Measurements from ENCODE around the gene FKBP9. TPM values are rescaled to one million over a fixed set of nuclear protein-coding genes. Genes with fewer than 3 reads are reported as not detected.
"Not testable (repeated sequence)": the region's sequence is repeated elsewhere in the genome, so short reads cannot be mapped to it uniquely, and the experiment has no call there.

FKBP9 gene
- polyA plus RNA-seq, 2 of the 4 experiments (the other 2 are of a cell fraction), result 112 to 140 TPM

DNA sequence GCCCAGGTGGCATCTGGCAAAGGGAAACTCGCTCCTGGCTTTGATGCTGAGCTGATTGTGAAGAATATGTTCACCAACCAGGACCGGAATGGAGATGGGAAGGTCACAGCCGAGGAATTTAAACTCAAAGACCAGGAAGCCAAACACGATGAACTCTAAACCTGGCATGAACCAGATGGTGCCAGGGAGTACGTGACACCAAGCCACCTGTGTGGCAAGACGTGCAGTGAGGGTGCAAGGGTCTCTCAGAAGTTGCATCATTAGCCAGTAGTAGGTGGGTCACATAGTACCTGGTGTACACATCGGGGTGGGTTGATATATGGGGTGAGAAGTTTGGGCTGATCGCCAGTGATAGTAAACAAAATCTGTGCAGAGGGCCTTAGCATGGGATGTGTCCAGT is 48.0 kb downstream of the FKBP9 start:
- H3K9me3 ChIP-seq; POLR2A ChIA-PET; H3K4me1 ChIP-seq; H3K4me2 ChIP-seq; H3K4me3 ChIP-seq; DNase-seq (ENCODE audit: low read depth in 1 of 2, low spot score in 1 of 2); ATAC-seq; H3K27ac ChIP-seq; FAIRE-seq: not testable (repeated sequence)
- WGBS (ENCODE audit: missing lambda C conversion rate), result 87% methylated on average over 8 of the region's 8 CpGs
- CTCF ChIA-PET, result interaction anchor here (0.7 kb wide), 1 partner anchor 42 kb away, joined by 3 read pairs; no protein-coding TSS in a partner anchor

DNA sequence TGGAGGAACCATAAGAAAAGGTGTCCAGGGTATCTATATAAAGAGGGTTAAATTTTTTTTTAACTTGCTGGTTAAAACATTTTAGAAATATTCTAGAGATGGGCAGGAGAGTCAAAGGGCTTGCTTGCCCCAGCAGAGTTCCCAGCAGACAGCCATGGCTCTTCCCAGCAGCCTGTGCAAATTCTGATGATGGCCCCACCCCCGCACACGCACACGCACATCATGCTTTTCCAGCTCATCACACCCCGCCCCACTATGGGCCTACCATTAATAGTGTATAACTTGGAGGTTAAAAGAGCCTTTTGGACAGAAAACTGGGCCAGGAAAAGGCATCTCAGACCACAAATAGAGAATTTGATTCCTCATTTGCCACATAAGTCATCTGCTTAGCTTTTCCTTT is 48.5 kb downstream of the FKBP9 start:
- H3K9me3 ChIP-seq; FAIRE-seq; H3K27ac ChIP-seq; H3K4me1 ChIP-seq; H3K4me3 ChIP-seq; ATAC-seq; POLR2A ChIA-PET; H3K4me2 ChIP-seq; DNase-seq (ENCODE audit: low read depth in 1 of 2, low spot score in 1 of 2): not testable (repeated sequence)
- CTCF ChIA-PET, result interaction anchor here (0.7 kb wide), 1 partner anchor 41 kb away, joined by 3 read pairs; no protein-coding TSS in a partner anchor
- WGBS (ENCODE audit: missing lambda C conversion rate), result 93% methylated on average over 4 of the region's 4 CpGs

DNA sequence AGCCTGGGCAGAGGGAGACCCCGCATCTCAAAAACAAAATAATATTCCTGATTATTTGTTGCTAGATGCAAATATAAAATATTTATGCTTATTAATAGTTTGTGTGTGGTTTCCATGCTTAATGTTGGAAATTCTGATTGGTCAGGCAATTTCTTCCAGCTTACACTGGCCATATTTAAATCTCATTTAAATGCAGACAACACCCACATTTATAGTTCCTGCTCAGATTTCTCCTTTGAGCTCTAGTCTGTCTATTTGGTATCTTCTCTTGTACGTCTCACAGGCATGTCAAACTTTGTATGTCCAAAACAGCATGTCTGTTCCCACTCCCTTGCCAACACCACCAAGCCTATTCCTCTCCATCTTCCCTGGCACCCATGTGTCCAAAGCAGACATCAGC is 52.5 kb downstream of the FKBP9 start:
- Histone ChIP-seq H3K4me1 (no peaks in the 10 kb centered on the region), H3K9me3 (no peaks in the 10 kb centered on the region), H3K4me2 (no peak overlapping the region), H3K4me3 (no peak overlapping the region), H3K27ac (no peak overlapping the region)
- DNase-seq (ENCODE audit: low read depth in 1 of 2, low spot score in 1 of 2) (no peak), ATAC-seq (no peak), FAIRE-seq (no peak)
- CTCF ChIA-PET, result interaction anchor here (1.0 to 1.1 kb wide), 2 partner anchors 10 to 39 kb away, joined by 3 read pairs; no protein-coding TSS in a partner anchor
- POLR2A ChIA-PET, result no interaction called here
- TF ChIP-seq, protein P1, sequence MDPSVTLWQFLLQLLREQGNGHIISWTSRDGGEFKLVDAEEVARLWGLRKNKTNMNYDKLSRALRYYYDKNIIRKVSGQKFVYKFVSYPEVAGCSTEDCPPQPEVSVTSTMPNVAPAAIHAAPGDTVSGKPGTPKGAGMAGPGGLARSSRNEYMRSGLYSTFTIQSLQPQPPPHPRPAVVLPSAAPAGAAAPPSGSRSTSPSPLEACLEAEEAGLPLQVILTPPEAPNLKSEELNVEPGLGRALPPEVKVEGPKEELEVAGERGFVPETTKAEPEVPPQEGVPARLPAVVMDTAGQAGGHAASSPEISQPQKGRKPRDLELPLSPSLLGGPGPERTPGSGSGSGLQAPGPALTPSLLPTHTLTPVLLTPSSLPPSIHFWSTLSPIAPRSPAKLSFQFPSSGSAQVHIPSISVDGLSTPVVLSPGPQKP (IDR thresholded peaks at IDR 0.05; ENCODE audit: low read depth, low read length), result no peak
- TF ChIP-seq, protein P2, sequence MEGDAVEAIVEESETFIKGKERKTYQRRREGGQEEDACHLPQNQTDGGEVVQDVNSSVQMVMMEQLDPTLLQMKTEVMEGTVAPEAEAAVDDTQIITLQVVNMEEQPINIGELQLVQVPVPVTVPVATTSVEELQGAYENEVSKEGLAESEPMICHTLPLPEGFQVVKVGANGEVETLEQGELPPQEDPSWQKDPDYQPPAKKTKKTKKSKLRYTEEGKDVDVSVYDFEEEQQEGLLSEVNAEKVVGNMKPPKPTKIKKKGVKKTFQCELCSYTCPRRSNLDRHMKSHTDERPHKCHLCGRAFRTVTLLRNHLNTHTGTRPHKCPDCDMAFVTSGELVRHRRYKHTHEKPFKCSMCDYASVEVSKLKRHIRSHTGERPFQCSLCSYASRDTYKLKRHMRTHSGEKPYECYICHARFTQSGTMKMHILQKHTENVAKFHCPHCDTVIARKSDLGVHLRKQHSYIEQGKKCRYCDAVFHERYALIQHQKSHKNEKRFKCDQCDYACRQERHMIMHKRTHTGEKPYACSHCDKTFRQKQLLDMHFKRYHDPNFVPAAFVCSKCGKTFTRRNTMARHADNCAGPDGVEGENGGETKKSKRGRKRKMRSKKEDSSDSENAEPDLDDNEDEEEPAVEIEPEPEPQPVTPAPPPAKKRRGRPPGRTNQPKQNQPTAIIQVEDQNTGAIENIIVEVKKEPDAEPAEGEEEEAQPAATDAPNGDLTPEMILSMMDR (IDR thresholded peaks at IDR 0.05), result no peak
- no peak for TF ChIP-seq NR3C1 (IDR thresholded peaks at IDR 0.05)
- no peak for TF ChIP-seq JUN (IDR thresholded peaks at IDR 0.05)
- TF ChIP-seq, protein P3, sequence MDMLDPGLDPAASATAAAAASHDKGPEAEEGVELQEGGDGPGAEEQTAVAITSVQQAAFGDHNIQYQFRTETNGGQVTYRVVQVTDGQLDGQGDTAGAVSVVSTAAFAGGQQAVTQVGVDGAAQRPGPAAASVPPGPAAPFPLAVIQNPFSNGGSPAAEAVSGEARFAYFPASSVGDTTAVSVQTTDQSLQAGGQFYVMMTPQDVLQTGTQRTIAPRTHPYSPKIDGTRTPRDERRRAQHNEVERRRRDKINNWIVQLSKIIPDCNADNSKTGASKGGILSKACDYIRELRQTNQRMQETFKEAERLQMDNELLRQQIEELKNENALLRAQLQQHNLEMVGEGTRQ (IDR thresholded peaks at IDR 0.05), result no peak
- no peak for TF ChIP-seq POLR2AphosphoS2 (conservative IDR thresholded peaks at IDR 0.05; ENCODE audit: low read length)
- TF ChIP-seq, protein P4, sequence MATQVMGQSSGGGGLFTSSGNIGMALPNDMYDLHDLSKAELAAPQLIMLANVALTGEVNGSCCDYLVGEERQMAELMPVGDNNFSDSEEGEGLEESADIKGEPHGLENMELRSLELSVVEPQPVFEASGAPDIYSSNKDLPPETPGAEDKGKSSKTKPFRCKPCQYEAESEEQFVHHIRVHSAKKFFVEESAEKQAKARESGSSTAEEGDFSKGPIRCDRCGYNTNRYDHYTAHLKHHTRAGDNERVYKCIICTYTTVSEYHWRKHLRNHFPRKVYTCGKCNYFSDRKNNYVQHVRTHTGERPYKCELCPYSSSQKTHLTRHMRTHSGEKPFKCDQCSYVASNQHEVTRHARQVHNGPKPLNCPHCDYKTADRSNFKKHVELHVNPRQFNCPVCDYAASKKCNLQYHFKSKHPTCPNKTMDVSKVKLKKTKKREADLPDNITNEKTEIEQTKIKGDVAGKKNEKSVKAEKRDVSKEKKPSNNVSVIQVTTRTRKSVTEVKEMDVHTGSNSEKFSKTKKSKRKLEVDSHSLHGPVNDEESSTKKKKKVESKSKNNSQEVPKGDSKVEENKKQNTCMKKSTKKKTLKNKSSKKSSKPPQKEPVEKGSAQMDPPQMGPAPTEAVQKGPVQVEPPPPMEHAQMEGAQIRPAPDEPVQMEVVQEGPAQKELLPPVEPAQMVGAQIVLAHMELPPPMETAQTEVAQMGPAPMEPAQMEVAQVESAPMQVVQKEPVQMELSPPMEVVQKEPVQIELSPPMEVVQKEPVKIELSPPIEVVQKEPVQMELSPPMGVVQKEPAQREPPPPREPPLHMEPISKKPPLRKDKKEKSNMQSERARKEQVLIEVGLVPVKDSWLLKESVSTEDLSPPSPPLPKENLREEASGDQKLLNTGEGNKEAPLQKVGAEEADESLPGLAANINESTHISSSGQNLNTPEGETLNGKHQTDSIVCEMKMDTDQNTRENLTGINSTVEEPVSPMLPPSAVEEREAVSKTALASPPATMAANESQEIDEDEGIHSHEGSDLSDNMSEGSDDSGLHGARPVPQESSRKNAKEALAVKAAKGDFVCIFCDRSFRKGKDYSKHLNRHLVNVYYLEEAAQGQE (IDR thresholded peaks at IDR 0.05), result no peak
- no peak for TF ChIP-seq HEYL (CRISPR knock-in tag; IDR thresholded peaks at IDR 0.05)
- no peak for TF ChIP-seq ZFP36 (IDR thresholded peaks at IDR 0.05; ENCODE audit: borderline replicate concordance, partially characterized antibody)
- TF ChIP-seq GATA3 (IDR thresholded peaks at IDR 0.05; ENCODE audit: borderline replicate concordance), result no peak
- no peak for TF ChIP-seq RNF2 (IDR thresholded peaks at IDR 0.05; ENCODE audit: borderline replicate concordance, low read depth)
- TF ChIP-seq POLR2A (IDR thresholded peaks at IDR 0.05; ENCODE audit: low read length), result no peak
- TF ChIP-seq RFX5 (IDR thresholded peaks at IDR 0.05), result no peak
- TF ChIP-seq, protein P5, sequence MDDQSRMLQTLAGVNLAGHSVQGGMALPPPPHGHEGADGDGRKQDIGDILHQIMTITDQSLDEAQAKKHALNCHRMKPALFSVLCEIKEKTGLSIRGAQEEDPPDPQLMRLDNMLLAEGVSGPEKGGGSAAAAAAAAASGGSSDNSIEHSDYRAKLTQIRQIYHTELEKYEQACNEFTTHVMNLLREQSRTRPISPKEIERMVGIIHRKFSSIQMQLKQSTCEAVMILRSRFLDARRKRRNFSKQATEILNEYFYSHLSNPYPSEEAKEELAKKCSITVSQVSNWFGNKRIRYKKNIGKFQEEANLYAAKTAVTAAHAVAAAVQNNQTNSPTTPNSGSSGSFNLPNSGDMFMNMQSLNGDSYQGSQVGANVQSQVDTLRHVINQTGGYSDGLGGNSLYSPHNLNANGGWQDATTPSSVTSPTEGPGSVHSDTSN (IDR thresholded peaks at IDR 0.05), result no peak
- no peak for TF ChIP-seq MAFK (IDR thresholded peaks at IDR 0.05; ENCODE audit: partially characterized antibody)
- no peak for TF ChIP-seq JUNB (IDR thresholded peaks at IDR 0.05)
- TF ChIP-seq, protein P6, sequence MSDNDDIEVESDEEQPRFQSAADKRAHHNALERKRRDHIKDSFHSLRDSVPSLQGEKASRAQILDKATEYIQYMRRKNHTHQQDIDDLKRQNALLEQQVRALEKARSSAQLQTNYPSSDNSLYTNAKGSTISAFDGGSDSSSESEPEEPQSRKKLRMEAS (IDR thresholded peaks at IDR 0.05), result no peak
- WGBS (ENCODE audit: missing lambda C conversion rate), result 87% methylated on average over 2 of the region's 2 CpGs
